Fibroblast of the aortic adventitia (primary cell): ENCODE results near the gene GNA12. TPM values are rescaled to one million over a fixed set of nuclear protein-coding genes. Genes with fewer than 3 reads are reported as not detected.

ENCODE experiments used
- DNase-seq: peaks from one replicate; pipeline ENCODE4 v3.0.0-alpha.2; 2010; ENCODE audit warnings: low read depth
- H3K4me3 ChIP-seq: 2 replicates; pipeline ENCODE4 v1.5.1; 2011; ENCODE audit warnings: low read depth, mild to moderate bottlenecking, control low read depth, low read length, moderate library complexity
- total RNA-seq: library from RNA; depleted of rRNA; stranded (reverse); fragments of >200 nt; gene quantifications from 2 replicates; pipeline ENCODE4 v1.2.3, GENCODE V29; 2012; ENCODE audit warnings: low replicate concordance
- TF ChIP-seq, protein P1 (sequence below): IDR thresholded peaks from 2 replicates; pipeline ENCODE4 v1.5.1; 2011; ENCODE audit warnings: mild to moderate bottlenecking, low read length, control low read depth, inconsistent platforms; ENCODE audit not compliant: insufficient read depth

Gene GNA12
- total RNA-seq, 1 donor = 16.2 TPM

DNA sequence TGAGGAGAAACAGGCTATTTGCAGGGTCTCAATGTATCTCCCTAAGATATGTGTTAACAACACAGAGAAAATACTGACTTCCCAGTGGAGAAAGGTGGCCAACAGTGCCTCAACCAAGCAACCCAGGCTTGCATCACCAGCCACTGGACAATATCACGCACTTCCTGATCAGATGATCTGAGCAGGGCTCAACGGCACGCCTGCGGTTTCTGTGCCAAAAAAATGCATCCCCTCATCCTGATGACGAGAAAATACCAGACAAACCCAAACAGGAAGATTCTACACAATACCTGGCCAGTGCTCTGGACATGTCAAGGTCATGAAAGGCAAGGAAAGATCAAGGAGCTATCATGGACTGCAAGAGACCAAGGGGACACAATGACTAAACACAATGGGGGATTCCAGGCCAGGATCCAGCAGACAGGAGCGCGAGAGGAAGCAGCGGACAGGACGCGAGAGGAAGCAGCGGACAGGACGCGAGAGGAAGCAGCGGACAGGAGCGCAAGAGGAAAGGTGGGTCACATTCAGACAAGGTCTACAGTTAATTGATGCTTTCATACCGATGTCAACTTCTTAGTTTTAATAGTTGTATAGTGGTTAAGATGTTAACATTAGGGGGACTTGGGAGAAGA is 51.1 kb downstream of the GNA12 start:
- no peak overlapping the region for H3K4me3 ChIP-seq
- TF ChIP-seq, protein P1, sequence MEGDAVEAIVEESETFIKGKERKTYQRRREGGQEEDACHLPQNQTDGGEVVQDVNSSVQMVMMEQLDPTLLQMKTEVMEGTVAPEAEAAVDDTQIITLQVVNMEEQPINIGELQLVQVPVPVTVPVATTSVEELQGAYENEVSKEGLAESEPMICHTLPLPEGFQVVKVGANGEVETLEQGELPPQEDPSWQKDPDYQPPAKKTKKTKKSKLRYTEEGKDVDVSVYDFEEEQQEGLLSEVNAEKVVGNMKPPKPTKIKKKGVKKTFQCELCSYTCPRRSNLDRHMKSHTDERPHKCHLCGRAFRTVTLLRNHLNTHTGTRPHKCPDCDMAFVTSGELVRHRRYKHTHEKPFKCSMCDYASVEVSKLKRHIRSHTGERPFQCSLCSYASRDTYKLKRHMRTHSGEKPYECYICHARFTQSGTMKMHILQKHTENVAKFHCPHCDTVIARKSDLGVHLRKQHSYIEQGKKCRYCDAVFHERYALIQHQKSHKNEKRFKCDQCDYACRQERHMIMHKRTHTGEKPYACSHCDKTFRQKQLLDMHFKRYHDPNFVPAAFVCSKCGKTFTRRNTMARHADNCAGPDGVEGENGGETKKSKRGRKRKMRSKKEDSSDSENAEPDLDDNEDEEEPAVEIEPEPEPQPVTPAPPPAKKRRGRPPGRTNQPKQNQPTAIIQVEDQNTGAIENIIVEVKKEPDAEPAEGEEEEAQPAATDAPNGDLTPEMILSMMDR = no peak
- DNase-seq = no peak

GRCh38 chr7:2792235-2792634 is 51.9 kb downstream of the GNA12 start:
- DNase-seq = no peak
- TF ChIP-seq, protein P1 = no peak

DNA sequence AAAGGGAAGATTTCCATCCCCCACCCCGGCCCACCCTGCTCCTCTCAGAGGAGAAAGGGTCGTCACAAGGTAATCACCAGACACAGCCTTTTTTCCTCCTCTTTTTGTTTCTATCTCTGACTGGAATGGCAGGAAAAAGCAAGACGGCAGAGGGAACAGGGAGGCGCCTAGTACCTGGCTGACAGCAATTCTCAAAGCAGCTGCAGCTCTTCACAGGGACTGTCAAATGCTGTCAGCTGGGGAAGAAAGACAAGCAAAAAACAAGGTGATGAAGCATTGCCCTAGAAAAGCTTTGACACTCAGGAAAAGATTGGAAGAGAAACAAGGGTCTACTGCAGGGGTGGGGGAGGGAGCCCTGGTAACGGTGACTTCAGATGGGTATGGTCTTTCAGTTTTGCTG is 52.7 kb downstream of the GNA12 start:
- DNase-seq = no peak
- TF ChIP-seq, protein P1 = no peak
- H3K4me3 ChIP-seq = no peak overlapping the region

More at GRCh38 chr7:2792235-2792634, 51.9 kb downstream of the GNA12 start:
- H3K4me3 ChIP-seq = no peak overlapping the region

- H3K4me3 ChIP-seq = no peak overlapping the region
- DNase-seq = no peak
- TF ChIP-seq, protein P1 = no peak
Measured at GRCh38 chr7:2787251-2787951, 56.7 kb downstream of the GNA12 start.

- TF ChIP-seq, protein P1 = no peak
- no peak for DNase-seq
Measured at GRCh38 chr7:2786607-2787116, 57.4 kb downstream of the GNA12 start.

DNA sequence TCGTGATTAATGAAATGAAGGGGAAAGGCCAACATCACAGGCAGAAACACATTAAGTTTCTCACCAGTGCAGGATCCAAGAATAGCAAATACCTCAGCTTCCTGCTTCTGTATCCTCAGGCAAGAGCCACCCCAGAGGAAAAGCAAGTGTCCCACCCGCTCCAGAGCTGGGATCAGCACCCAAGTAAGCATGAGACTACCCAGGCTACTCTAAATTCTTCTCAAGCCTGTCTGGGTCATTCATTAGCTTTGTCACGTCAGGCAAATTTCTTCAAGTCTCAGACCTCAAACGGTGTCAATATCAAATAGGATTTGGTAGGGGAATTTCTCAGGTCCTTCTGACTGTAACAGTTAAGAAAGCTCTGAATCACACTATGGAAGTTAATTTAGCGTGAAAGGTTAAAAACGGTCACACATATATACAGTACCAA is 59.0 kb downstream of the GNA12 start:
- DNase-seq = peak; percentile 69

More at GRCh38 chr7:2786607-2787116, 57.4 kb downstream of the GNA12 start:
- H3K4me3 ChIP-seq = no peak overlapping the region

More for the DNA sequence above, 59.0 kb downstream of the GNA12 start:
- TF ChIP-seq, protein P1 = no peak
- H3K4me3 ChIP-seq = no peak overlapping the region
